Urothelium cell line (cell line): Measurements from ENCODE around the gene SAMMSON.

Source experiments
- DNase-seq: peaks from one replicate; pipeline ENCODE4 v3.0.0; 2011; ENCODE audit warnings: low spot score, mixed read lengths
- FAIRE-seq: peaks from 2 replicates; lab custom pipeline; 2011; peaks lifted over from hg19 to GRCh38; lab: Jason Lieb, UNC

Gene SAMMSON

GRCh38 chr3:69999140-70000027, at the start of gene SAMMSON:
Gene SAMMSON (plus strand): TSS chr3:69999733.
- DNase-seq, result peak; percentile 77
- FAIRE-seq, result no peak

- DNase-seq, result no peak
- no peak for FAIRE-seq
Observed at GRCh38 chr3:69951616-69952015, 47.9 kb upstream of the SAMMSON start.

GRCh38 chr3:69959581-69959980, 40.0 kb upstream of the SAMMSON start:
- no peak for FAIRE-seq

GRCh38 chr3:69961706-69962439, 37.7 kb upstream of the SAMMSON start:
- FAIRE-seq (no peak), DNase-seq (no peak)

More at GRCh38 chr3:69959581-69959980, 40.0 kb upstream of the SAMMSON start:
- no peak for DNase-seq

- FAIRE-seq, result no peak
- no peak for DNase-seq
Observed at GRCh38 chr3:69963643-69964042, 35.9 kb upstream of the SAMMSON start.

GRCh38 chr3:69967156-69967555, 32.4 kb upstream of the SAMMSON start:
- DNase-seq, result no peak
- FAIRE-seq, result no peak

GRCh38 chr3:69970827-69971226, 28.7 kb upstream of the SAMMSON start:
- FAIRE-seq (no peak), DNase-seq (no peak)

GRCh38 chr3:69972672-69973071, 26.9 kb upstream of the SAMMSON start:
- DNase-seq (no peak), FAIRE-seq (no peak)

- no peak for FAIRE-seq
- DNase-seq, result no peak
Observed at GRCh38 chr3:69976021-69976420, 23.5 kb upstream of the SAMMSON start.

- no peak for FAIRE-seq
Observed at GRCh38 chr3:69983546-69984265, 15.8 kb upstream of the SAMMSON start.

GRCh38 chr3:69985266-69985665, 14.3 kb upstream of the SAMMSON start:
- FAIRE-seq (no peak), DNase-seq (no peak)

More at GRCh38 chr3:69983546-69984265, 15.8 kb upstream of the SAMMSON start:
- DNase-seq, result no peak

GRCh38 chr3:69986419-69986818, 13.1 kb upstream of the SAMMSON start:
- FAIRE-seq (no peak), DNase-seq (no peak)

- FAIRE-seq (no peak), DNase-seq (no peak)
Observed at GRCh38 chr3:69987833-69988232, 11.7 kb upstream of the SAMMSON start.

GRCh38 chr3:69993757-69994156, 5.8 kb upstream of the SAMMSON start:
- FAIRE-seq (no peak), DNase-seq (no peak)

GRCh38 chr3:69994919-69995318, 4.6 kb upstream of the SAMMSON start:
- no peak for FAIRE-seq
- DNase-seq, result no peak

GRCh38 chr3:69997631-69998307, 1.8 kb upstream of the SAMMSON start:
- no peak for FAIRE-seq
- no peak for DNase-seq

- FAIRE-seq (no peak), DNase-seq (peak; percentile 7)
Observed at GRCh38 chr3:69998759-69999139, 784 bp upstream of the SAMMSON start.

GRCh38 chr3:70000028-70000410, 486 bp downstream of the SAMMSON start:
- DNase-seq (no peak), FAIRE-seq (no peak)

- DNase-seq, result peak; percentile 44
- FAIRE-seq, result no peak
Observed at GRCh38 chr3:70000563-70001081, 1.1 kb downstream of the SAMMSON start.

- FAIRE-seq, result no peak
Observed at GRCh38 chr3:70003119-70003518, 3.6 kb downstream of the SAMMSON start.

GRCh38 chr3:70006089-70006488, 6.6 kb downstream of the SAMMSON start:
- FAIRE-seq, result no peak
- no peak for DNase-seq

More at GRCh38 chr3:70003119-70003518, 3.6 kb downstream of the SAMMSON start:
- no peak for DNase-seq
